NCI-H748 (cell line): ENCODE measurements around the gene KRTAP4-12.
"Not testable (repeated sequence)": the region's sequence is repeated elsewhere in the genome, so short reads cannot be mapped to it uniquely, and the experiment has no call there.

ENCODE experiments used
- DNase-seq: peaks from one replicate; lab custom pipeline; 2025; ENCODE audit not compliant: unreplicated experiment; lab: John Stamatoyannopoulos, UW

KRTAP4-12 gene

DNA sequence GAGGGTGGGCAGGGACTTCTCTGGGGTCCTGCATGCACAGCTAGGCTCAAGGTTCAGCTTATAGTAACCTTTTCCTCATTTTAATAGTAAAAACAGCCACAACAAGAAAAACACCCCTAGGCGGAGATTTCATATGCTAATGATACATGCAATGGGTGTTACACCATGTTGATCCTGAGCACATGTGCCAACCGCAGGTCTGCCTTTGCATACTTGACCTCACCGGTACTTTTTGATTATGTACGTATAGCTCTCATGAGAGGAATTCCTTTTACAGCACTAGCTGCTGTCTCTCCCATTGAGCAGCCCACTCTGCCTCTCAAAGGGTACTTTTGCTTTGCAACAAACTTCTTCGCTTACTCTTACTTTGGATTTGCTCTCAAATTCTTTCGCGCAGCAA is 27.9 kb downstream of the KRTAP4-12 start:
- no peak for DNase-seq

DNA sequence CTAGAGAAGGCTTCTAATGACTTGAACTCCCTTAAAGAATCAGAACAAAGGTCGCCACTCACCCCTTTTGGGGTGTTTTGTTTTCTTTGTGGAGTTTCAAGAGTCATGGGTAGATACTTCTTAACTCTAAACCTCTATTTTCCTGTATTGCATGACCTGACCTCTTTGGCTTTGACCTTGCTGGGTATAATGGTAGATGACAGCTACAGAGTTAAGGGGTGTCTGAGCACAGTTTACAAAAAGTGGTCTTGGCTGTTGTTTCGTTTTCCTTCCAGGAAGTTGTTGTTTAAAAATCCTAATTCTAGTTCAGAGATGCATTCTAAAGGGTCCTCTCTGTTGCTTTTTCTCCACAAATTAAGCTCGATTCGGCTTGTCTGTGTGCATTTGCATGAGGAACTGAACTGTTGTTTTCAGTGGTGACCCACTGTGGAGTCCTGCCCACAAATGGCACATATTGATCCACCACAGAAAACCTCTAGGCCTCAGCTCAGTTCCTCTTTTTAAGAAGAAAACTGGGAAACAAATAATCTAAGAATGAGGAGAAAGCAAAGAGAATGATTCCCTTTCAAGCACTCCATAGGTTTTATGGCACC is 35.1 kb downstream of the KRTAP4-12 start:
- DNase-seq, result not testable (repeated sequence)

DNA sequence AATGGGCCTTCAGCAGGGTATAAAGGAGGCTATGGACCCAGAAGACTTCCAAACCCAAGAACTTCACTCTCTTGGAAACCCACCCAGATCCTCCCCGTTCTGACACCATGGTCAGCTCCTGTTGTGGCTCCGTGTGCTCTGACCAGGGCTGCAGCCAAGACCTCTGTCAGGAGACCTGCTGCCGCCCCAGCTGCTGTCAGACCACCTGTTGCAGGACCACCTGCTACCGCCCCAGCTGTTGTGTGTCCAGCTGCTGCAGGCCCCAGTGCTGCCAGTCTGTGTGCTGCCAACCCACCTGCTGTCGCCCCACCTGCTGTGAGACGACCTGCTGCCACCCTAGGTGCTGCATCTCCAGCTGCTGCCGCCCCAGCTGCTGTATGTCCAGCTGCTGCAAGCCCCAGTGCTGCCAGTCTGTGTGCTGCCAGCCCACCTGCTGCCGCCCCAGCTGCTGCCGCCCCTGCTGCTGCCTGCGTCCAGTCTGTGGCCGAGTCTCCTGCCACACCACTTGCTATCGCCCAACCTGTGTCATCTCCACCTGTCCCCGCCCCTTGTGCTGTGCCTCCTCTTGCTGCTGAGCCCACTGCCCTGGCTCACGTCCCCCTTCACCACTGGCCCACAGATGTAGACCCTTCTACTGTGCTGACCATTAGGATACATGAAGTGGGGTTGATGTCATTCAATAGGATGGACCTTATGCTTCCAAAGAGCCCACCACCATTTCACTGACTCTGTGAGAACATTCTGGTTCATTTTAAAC is 39.7 kb downstream of the KRTAP4-12 start, which contains the start of gene KRTAP4-7:
Gene KRTAP4-7 (plus strand): TSS at position 51 of the 757 bp plus-strand sequence. CDS start 57 bp downstream, at position 108.
- peak; percentile 39 for DNase-seq

DNA sequence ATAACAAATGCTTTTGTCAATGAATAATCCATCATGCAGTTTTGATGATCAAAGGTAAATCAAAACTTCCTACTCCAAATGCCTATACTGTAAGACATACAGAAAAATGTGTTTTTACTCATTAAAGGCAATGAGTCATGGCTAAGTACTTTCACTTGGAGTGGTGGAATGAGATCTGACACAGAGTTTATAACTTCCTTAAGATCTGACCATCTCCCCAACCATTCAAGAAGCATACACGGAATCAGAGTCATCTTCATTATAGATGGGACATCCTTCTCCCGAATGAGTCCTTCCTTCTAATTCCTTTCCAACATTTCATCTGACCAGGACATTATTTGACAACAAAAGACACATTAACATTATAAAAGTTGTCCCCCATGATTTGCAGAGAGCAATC is 40.6 kb downstream of the KRTAP4-12 start:
- not testable (repeated sequence) for DNase-seq

DNA sequence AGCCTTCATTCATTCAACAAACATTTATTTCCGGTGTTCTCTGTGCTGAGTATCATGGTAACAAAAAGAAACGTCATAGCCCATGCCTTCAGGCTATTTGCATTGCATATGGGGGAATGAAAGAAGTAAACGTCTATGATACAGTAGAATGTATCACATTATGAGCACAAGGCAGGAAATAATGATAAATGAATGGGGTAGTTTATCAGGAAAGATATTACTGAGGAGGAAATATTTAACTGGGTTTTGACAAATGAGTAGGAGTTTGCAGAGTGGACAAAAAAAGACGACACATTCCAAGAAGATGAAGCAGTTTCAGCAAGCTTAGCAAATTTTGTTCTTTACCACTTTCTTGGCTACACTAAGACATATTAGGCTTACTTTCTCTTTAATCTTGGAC is 41.4 kb downstream of the KRTAP4-12 start:
- DNase-seq, result peak; percentile 9

DNA sequence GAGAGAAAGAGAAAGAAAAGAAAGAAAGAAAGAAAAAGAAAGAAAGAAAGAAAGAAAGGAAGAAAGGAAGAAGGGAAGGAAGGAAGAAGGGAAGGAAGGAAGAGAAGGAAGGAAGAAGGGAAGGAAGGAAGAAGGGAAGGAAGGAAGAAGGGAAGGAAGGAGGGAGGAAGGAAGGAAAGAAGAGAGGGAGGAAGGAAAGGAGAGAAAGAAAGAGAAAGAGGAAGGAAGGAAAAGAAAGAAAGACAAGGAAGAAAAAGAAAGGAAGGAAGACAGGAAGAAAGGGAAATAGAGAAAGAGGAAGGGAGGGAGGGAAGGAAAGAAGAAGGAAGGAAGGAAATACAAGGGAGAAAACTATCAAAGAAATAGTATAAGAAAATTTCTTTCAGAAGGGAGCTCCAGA is 47.2 kb downstream of the KRTAP4-12 start:
- no peak for DNase-seq

DNA sequence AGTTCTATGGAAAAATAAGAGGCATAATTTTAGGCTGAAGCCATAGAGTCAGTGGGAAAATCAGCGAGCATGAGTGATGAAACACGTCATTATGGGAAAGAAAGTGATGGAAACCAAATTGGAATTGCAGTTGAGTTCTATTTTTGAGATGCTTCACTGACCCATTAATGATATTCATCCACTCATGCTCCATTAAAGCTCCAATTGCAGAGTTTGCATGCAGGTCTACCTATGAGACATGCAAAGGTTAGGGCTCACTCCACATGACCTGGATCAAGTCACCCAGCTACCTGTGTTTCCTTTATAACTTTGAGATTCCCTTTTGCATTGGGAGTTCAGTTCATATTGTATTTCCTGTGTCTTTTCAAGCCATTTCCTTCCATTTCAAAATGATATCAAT is 50.3 kb downstream of the KRTAP4-12 start:
- DNase-seq, result no peak
